ENCODE data around the gene MYO9B.
"Not testable (repeated sequence)": the region's sequence is repeated elsewhere in the genome, so short reads cannot be mapped to it uniquely, and the experiment has no call there.

MYO9B gene

DNA sequence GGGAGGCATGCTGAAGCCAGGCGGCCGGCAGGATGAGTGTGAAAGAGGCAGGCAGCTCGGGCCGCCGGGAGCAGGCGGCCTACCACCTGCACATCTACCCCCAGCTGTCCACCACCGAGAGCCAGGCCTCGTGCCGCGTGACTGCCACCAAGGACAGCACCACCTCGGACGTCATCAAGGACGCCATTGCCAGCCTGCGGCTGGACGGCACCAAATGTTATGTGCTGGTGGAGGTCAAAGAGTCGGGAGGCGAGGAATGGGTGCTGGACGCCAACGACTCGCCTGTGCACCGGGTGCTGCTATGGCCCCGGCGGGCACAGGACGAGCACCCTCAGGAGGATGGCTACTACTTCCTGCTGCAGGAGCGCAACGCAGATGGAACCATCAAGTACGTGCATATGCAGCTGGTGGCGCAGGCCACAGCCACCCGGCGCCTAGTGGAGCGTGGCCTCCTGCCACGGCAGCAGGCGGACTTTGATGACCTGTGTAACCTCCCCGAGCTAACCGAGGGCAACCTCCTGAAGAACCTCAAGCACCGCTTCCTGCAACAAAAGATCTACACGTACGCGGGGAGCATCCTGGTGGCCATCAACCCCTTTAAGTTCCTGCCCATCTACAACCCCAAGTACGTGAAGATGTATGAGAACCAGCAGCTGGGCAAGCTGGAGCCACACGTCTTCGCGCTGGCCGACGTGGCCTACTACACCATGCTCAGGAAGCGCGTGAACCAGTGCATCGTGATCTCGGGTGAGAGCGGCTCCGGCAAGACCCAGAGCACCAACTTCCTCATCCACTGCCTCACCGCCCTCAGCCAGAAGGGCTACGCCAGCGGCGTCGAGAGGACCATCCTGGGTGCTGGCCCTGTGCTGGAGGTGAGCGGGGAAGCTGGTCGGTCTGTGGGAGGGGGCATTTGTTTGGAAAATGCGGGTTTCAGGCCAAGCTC lies 26.4 kb downstream of the MYO9B start:
- H3K4me3 ChIP-seq (replicated peaks; ENCODE audit: low read depth, low read length): no peak overlapping the region
- no peak for DNase-seq (ENCODE audit: extremely low read depth, low read depth)
- TF ChIP-seq, protein P1, sequence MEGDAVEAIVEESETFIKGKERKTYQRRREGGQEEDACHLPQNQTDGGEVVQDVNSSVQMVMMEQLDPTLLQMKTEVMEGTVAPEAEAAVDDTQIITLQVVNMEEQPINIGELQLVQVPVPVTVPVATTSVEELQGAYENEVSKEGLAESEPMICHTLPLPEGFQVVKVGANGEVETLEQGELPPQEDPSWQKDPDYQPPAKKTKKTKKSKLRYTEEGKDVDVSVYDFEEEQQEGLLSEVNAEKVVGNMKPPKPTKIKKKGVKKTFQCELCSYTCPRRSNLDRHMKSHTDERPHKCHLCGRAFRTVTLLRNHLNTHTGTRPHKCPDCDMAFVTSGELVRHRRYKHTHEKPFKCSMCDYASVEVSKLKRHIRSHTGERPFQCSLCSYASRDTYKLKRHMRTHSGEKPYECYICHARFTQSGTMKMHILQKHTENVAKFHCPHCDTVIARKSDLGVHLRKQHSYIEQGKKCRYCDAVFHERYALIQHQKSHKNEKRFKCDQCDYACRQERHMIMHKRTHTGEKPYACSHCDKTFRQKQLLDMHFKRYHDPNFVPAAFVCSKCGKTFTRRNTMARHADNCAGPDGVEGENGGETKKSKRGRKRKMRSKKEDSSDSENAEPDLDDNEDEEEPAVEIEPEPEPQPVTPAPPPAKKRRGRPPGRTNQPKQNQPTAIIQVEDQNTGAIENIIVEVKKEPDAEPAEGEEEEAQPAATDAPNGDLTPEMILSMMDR (IDR thresholded peaks at IDR 0.05; ENCODE audit: low read depth, low read length, missing control alignments): no peak

DNA sequence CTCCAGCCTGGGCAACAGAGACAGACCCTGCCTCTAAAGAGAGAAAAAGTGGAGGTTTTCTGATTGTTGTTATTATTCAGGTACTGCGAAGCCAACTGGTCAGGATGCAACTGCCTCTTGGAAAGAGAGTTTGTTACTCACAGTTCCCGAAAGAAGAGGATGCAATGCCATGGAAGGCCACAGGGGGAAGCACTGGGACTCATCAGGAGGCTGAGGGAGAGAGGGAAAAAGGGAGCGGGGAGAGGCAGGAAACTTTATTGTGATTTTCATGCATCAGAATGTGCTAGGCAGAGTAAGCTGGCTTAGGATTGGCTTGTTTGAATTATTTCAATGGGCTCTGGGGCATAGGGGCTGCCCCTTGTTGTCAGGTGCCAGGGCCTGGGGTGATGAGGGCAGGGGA lies 27.6 kb downstream of the MYO9B start:
- DNase-seq (ENCODE audit: extremely low read depth, low read depth): no peak
- TF ChIP-seq, protein P1 (IDR thresholded peaks at IDR 0.05; ENCODE audit: low read depth, low read length, missing control alignments): peak; percentile 85
- H3K4me3 ChIP-seq (replicated peaks; ENCODE audit: low read depth, low read length): no peak overlapping the region

DNA sequence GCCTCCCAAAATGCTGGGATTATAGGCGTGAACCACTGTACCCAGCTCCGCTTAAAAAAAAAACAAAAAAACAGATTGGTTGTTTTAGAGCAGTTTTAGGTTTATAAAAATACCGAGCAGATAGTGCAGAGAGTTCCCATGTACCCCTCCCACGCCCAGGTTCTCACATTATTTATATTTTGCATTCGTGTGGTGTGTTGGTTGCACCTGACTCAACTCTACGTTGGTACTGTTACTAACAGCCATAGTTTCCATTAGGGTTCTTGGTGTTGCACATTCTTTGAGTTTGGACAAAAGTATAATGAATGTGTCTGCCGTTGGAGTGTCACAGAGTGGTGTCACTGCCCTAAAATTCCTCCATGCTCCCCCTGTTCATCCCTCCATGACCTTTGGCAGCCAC lies 29.1 kb downstream of the MYO9B start:
- TF ChIP-seq, protein P1 (IDR thresholded peaks at IDR 0.05; ENCODE audit: low read depth, low read length, missing control alignments): no peak
- H3K4me3 ChIP-seq (replicated peaks; ENCODE audit: low read depth, low read length): no peak overlapping the region
- no peak for DNase-seq (ENCODE audit: extremely low read depth, low read depth)

DNA sequence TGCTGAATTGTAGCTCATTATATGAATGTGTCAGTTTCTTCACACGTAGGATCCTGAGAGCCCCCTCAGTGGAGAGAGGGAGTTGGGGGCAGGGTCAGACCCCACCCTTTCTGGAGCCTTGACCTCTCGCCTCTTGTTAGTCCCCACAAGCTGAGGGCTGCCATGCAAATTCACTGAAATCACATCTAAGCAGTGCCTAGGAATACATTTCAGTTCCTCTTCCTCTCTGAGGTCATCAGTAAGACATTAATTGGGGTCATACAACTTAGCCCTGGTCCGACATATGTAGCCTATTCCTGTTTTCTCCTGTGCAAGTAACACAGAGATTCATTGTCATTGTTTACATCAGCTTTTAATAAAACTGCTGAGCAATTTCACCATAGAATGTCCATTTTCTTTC lies 30.0 kb downstream of the MYO9B start:
- TF ChIP-seq, protein P1 (IDR thresholded peaks at IDR 0.05; ENCODE audit: low read depth, low read length, missing control alignments): no peak
- no peak for DNase-seq (ENCODE audit: extremely low read depth, low read depth)
- H3K4me3 ChIP-seq (replicated peaks; ENCODE audit: low read depth, low read length): no peak overlapping the region

DNA sequence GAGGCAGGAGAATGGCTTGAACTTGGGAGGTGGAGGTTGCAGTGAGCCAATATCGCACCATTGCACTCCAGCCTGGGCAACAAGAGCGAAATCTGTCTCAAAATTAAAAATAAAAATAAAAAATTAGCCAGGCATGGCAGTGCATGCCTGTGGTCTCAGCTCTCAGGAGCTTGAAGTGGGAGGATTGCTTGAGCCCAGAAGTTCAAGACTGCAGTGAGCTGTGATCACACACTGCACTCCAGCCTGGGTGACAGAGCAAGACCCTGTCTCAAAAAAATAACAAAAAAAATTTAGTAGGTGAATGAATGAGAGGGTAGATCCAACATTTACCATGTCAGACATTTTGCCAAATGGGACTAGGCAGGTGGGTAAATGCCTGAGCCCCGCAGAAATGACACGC lies 31.4 kb downstream of the MYO9B start:
- H3K4me3 ChIP-seq (replicated peaks; ENCODE audit: low read depth, low read length); DNase-seq (ENCODE audit: extremely low read depth, low read depth): not testable (repeated sequence)

DNA sequence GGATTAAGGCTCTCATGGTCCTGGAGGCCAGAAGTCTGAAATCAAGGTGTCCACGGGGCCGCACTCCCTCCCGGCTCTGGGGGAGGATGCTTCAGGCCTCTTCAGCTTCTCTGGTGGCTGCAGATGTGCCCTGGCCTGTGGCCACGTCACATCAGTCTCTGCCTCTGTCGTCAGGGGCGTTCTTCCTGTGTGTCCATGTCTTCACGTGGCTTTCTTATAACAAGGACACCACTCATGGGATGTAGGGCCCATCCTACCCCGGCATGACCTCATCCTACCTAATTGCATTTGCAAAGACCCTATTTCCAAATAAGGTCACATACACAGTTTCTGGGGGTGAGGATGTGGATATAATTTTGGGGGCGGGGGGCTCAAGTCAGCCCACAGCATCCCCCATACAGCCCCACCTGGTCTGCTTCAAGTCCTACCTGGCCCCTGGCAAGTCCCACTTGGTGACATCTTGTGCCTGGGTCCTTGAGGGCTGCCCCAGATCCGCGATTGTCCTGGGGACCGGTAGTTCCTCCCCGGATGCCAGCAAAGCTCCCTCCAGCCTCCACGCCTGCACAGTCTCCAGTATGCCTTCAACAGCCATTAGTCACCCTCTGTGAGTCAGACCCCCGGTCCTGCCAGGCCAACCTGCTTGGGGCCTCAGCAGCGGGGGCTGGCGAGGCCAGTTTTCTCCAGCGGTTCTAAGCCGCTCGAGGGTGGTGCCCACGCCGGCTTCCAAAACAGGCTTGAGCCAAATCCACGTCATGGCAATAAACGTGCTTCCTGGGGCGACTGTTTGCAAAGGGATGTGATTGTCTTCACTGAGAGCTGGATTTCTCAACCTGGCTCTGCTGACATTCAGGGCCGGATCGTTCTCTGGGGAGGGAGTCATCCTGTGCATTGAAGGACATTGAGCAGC lies 32.2 kb downstream of the MYO9B start:
- H3K4me3 ChIP-seq (replicated peaks; ENCODE audit: low read depth, low read length): no peak overlapping the region
- peak; percentile 71 for DNase-seq (ENCODE audit: extremely low read depth, low read depth)
- TF ChIP-seq, protein P1 (IDR thresholded peaks at IDR 0.05; ENCODE audit: low read depth, low read length, missing control alignments): no peak

DNA sequence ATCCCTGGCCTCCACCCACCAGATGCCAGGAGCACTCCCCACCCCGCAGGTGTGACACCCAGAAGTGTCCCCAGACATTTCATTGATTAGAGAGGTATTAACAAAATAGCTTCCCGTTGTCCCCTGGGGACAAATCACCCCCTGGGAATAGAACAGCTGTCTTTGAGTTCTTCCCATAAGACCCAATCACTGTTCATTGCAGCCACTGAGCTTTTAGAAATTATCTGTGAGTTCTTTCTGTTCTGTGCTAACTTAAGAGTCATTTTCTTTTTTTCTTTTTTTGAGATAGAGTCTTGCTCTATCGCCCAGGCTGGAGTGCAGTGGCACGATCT lies 32.8 kb downstream of the MYO9B start:
- TF ChIP-seq, protein P1 (IDR thresholded peaks at IDR 0.05; ENCODE audit: low read depth, low read length, missing control alignments): no peak
- no peak for DNase-seq (ENCODE audit: extremely low read depth, low read depth)
- no peak overlapping the region for H3K4me3 ChIP-seq (replicated peaks; ENCODE audit: low read depth, low read length)
